ENCODE results near the gene POLDIP2.

Gene POLDIP2

GRCh38 chr17:28396635-28397239, 39.4 kb upstream of the POLDIP2 start:
- no peak for DNase-seq (ENCODE audit: extremely low read depth, low read depth)
- no peak overlapping the region for H3K4me3 ChIP-seq (replicated peaks; ENCODE audit: low read depth, low read length)
- no peak for TF ChIP-seq CTCF (IDR thresholded peaks at IDR 0.05; ENCODE audit: low read depth, low read length, missing control alignments)

DNA sequence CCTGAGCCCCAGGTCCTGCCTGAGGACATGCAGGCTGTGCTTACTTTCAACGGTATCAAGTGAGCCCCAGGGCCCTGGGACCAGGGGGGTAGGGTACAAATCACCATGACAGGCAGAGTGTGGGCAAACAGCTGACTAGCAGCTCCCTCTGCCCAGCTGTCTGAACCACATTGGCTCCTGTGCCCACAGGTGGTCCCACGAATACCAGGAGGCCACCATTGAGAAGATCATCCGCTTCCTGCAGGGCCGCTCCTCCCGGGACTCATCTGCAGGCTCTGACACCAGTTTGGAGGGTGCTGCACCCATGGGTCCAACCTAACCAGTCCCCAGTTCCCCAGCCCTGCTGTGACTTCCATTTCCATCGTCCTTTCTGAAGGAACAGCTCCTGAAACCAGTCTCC, 38.6 kb upstream of the POLDIP2 start:
- TF ChIP-seq CTCF (IDR thresholded peaks at IDR 0.05; ENCODE audit: low read depth, low read length, missing control alignments): no peak
- no peak for DNase-seq (ENCODE audit: extremely low read depth, low read depth)
- no peak overlapping the region for H3K4me3 ChIP-seq (replicated peaks; ENCODE audit: low read depth, low read length)

DNA sequence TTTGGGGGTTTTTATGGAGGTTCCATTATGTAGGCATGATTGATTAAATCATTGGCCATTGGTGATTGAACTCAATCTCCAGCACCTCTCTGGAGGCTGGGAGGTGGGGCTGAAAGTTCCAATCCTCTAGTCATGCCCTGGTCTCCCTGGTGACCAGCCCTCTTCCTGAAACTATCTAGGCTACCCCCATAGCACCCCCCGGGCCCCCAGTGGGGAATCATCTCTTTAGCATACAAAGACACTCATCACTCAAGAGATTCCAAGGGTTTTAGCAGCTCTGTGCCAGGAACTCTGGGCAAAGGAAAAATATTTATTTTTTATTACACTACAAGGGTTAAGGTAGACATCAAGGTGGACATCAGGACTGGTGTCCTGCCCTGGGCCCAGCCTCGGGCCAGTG, 38.1 kb upstream of the POLDIP2 start:
- no peak for DNase-seq (ENCODE audit: extremely low read depth, low read depth)
- TF ChIP-seq CTCF (IDR thresholded peaks at IDR 0.05; ENCODE audit: low read depth, low read length, missing control alignments): no peak
- H3K4me3 ChIP-seq (replicated peaks; ENCODE audit: low read depth, low read length): no peak overlapping the region

GRCh38 chr17:28394337-28395116, 37.2 kb upstream of the POLDIP2 start:
- DNase-seq (ENCODE audit: extremely low read depth, low read depth): no peak
- no peak for TF ChIP-seq CTCF (IDR thresholded peaks at IDR 0.05; ENCODE audit: low read depth, low read length, missing control alignments)
- H3K4me3 ChIP-seq (replicated peaks; ENCODE audit: low read depth, low read length): no peak overlapping the region

GRCh38 chr17:28392491-28392890, 35.2 kb upstream of the POLDIP2 start:
- no peak for DNase-seq (ENCODE audit: extremely low read depth, low read depth)
- no peak for TF ChIP-seq CTCF (IDR thresholded peaks at IDR 0.05; ENCODE audit: low read depth, low read length, missing control alignments)
- H3K4me3 ChIP-seq (replicated peaks; ENCODE audit: low read depth, low read length): no peak overlapping the region

DNA sequence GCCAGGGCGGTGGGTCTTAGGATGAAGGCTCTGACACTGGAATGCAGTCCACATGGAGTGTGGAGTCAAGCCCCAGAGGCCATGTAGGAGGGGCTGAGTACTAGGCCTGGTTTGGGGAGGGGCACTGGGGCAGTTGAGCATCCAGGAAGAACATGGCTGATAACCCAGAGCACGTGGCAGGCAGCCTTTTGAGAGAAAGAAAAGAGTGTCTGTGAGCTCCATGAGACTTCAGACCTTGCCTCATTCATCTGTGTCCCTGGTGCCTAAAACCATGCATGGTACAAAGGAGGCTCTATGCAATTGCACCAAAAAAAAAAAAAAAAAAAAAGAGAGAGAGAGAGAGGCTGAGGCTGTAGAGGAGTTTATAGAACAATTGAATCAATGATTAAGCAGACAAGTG, 34.1 kb upstream of the POLDIP2 start:
- no peak for TF ChIP-seq CTCF (IDR thresholded peaks at IDR 0.05; ENCODE audit: low read depth, low read length, missing control alignments)
- DNase-seq (ENCODE audit: extremely low read depth, low read depth): no peak
- no peak overlapping the region for H3K4me3 ChIP-seq (replicated peaks; ENCODE audit: low read depth, low read length)
